ENCODE data around the gene FAAP100.
A peak's percentile ranks its signal among the peaks of the same experiment; 100 is the strongest.

The FAAP100 gene

GRCh38 chr17:81558941-81559806, 7.0 kb upstream of the FAAP100 start:
- peak; percentile 51 for TF ChIP-seq CTCF (IDR thresholded peaks at IDR 0.05; ENCODE audit: low read depth, low read length)
- H3K36me3 ChIP-seq, result peaks cover 32% of the 10 kb centered on the region
- DNase-seq, result peak; percentile 62
- no peaks in the 10 kb centered on the region for H3K4me1 ChIP-seq
- H3K27me3 ChIP-seq, result no peaks in the 10 kb centered on the region
- no peaks in the 10 kb centered on the region for H3K9me3 ChIP-seq
- H3K4me3 ChIP-seq (ENCODE audit: low read depth, low read length), result no peak overlapping the region

- Histone ChIP-seq H3K4me3 (ENCODE audit: low read depth, low read length) (no peak overlapping the region), H3K27me3 (no peaks in the 10 kb centered on the region), H3K36me3 (peaks cover 28% of the 10 kb centered on the region), H3K9me3 (no peaks in the 10 kb centered on the region), H3K4me1 (no peaks in the 10 kb centered on the region)
- DNase-seq, result no peak
- TF ChIP-seq CTCF (IDR thresholded peaks at IDR 0.05; ENCODE audit: low read depth, low read length), result no peak
Measured at GRCh38 chr17:81558115-81558468, 5.9 kb upstream of the FAAP100 start.

GRCh38 chr17:81557276-81558114, 5.3 kb upstream of the FAAP100 start:
- Histone ChIP-seq H3K4me3 (ENCODE audit: low read depth, low read length) (no peak overlapping the region), H3K27me3 (no peaks in the 10 kb centered on the region), H3K4me1 (no peaks in the 10 kb centered on the region), H3K36me3 (peaks cover 26% of the 10 kb centered on the region), H3K9me3 (no peaks in the 10 kb centered on the region)
- no peak for TF ChIP-seq CTCF (IDR thresholded peaks at IDR 0.05; ENCODE audit: low read depth, low read length)
- no peak for DNase-seq

GRCh38 chr17:81556863-81557262, 4.7 kb upstream of the FAAP100 start:
- no peak for DNase-seq
- Histone ChIP-seq H3K27me3 (no peaks in the 10 kb centered on the region), H3K4me3 (ENCODE audit: low read depth, low read length) (no peak overlapping the region), H3K9me3 (no peaks in the 10 kb centered on the region), H3K4me1 (no peaks in the 10 kb centered on the region), H3K36me3 (peaks cover 19% of the 10 kb centered on the region)
- TF ChIP-seq CTCF (IDR thresholded peaks at IDR 0.05; ENCODE audit: low read depth, low read length), result no peak

- no peaks in the 10 kb centered on the region for H3K27me3 ChIP-seq
- no peak overlapping the region for H3K4me3 ChIP-seq (ENCODE audit: low read depth, low read length)
- H3K4me1 ChIP-seq, result no peaks in the 10 kb centered on the region
- no peak for DNase-seq
- no peak for TF ChIP-seq CTCF (IDR thresholded peaks at IDR 0.05; ENCODE audit: low read depth, low read length)
- H3K9me3 ChIP-seq, result no peaks in the 10 kb centered on the region
- peaks cover 17% of the 10 kb centered on the region for H3K36me3 ChIP-seq
Measured at GRCh38 chr17:81556175-81556691, 4.1 kb upstream of the FAAP100 start.

All from BE2C (cell line).